ENCODE measurements around the gene IMPG2.
"Not testable (repeated sequence)": the region's sequence is repeated elsewhere in the genome, so short reads cannot be mapped to it uniquely, and the experiment has no call there.

Gene IMPG2

GRCh38 chr3:101320475-101320874 is at the start of gene IMPG2:
TSS of gene IMPG2 (minus strand) at chr3:101320575. CDS start at chr3:101320372, 203 bp downstream.
- no peak for DNase-seq

GRCh38 chr3:101362406-101362805 is 42.0 kb upstream of the IMPG2 start:
- no peak for DNase-seq

GRCh38 chr3:101351829-101352228 is 31.5 kb upstream of the IMPG2 start:
- DNase-seq = no peak

- no peak for DNase-seq
Measured at GRCh38 chr3:101340591-101340990, 20.2 kb upstream of the IMPG2 start.

- DNase-seq = no peak
Measured at GRCh38 chr3:101333883-101334282, 13.5 kb upstream of the IMPG2 start.

GRCh38 chr3:101329016-101329673 is 8.8 kb upstream of the IMPG2 start:
- DNase-seq = no peak

- no peak for DNase-seq
Measured at GRCh38 chr3:101325393-101326134, 5.2 kb upstream of the IMPG2 start.

- no peak for DNase-seq
Measured at GRCh38 chr3:101319531-101319930, 844 bp downstream of the IMPG2 start.

- no peak for DNase-seq
Measured at GRCh38 chr3:101312545-101312944, 7.8 kb downstream of the IMPG2 start.

- DNase-seq = no peak
Measured at GRCh38 chr3:101311676-101312075, 8.7 kb downstream of the IMPG2 start.

- no peak for DNase-seq
Measured at GRCh38 chr3:101310978-101311375, 9.4 kb downstream of the IMPG2 start.

GRCh38 chr3:101308147-101308772 is 12.1 kb downstream of the IMPG2 start:
- not testable (repeated sequence) for DNase-seq

GRCh38 chr3:101303836-101304235 is 16.5 kb downstream of the IMPG2 start:
- no peak for DNase-seq

- no peak for DNase-seq
Measured at GRCh38 chr3:101303089-101303731, 17.2 kb downstream of the IMPG2 start.

- DNase-seq = no peak
Measured at GRCh38 chr3:101300073-101300472, 20.3 kb downstream of the IMPG2 start.

- DNase-seq = no peak
Measured at GRCh38 chr3:101292027-101292426, 28.3 kb downstream of the IMPG2 start.

GRCh38 chr3:101288294-101288693 is 32.1 kb downstream of the IMPG2 start:
- DNase-seq = no peak

GRCh38 chr3:101284757-101285156 is 35.6 kb downstream of the IMPG2 start:
- DNase-seq = no peak

- no peak for DNase-seq
Measured at GRCh38 chr3:101281521-101282030, 38.8 kb downstream of the IMPG2 start.

GRCh38 chr3:101279765-101280385 is 40.5 kb downstream of the IMPG2 start:
- no peak for DNase-seq

GRCh38 chr3:101279162-101279561 is 41.2 kb downstream of the IMPG2 start:
- DNase-seq = no peak

GRCh38 chr3:101278727-101279126 is 41.6 kb downstream of the IMPG2 start:
- DNase-seq = no peak

- DNase-seq = no peak
Measured at GRCh38 chr3:101273608-101274007, 46.8 kb downstream of the IMPG2 start.

Measured in CD4-positive, alpha-beta T cell treated with Interleukin-1 beta for 1 hour (primary cell).